ENCODE data around the gene JAM3. TPM values are rescaled to one million over a fixed set of nuclear protein-coding genes. Genes with fewer than 3 reads are reported as not detected.

Gene JAM3
- total RNA-seq, 1 experiment from 2014 or later: 9.0 TPM

- Histone ChIP-seq H3K9me3 (ENCODE audit: low read depth, low read length, poor library complexity, severe bottlenecking) (no peaks in the 10 kb centered on the region), H3K36me3 (ENCODE audit: insufficient read depth, low read length, poor library complexity, severe bottlenecking) (no peaks in the 10 kb centered on the region), H3K27ac (ENCODE audit: low read depth, low read length, poor library complexity, severe bottlenecking) (no peak overlapping the region), H3K4me1 (ENCODE audit: insufficient read depth, low read length, poor library complexity, severe bottlenecking) (peaks cover 15% of the 10 kb centered on the region), H3K27me3 (replicated peaks; ENCODE audit: insufficient read depth, low read depth, low read length, poor library complexity) (no peaks in the 10 kb centered on the region), H3K4me3 (ENCODE audit: low read depth, low read length, poor library complexity, severe bottlenecking) (no peak overlapping the region)
- BruUV-seq (replicated peaks): no TSS peak
- ChIA-PET CTCF (no interaction called here), POLR2A (ENCODE audit: low non-redundant PET) (no interaction called here)
- no peak for TF ChIP-seq EZH2 (IDR thresholded peaks at IDR 0.05; ENCODE audit: borderline replicate concordance, low read depth, low read length, poor library complexity, severe bottlenecking)
- TF ChIP-seq CTCF (conservative IDR thresholded peaks at IDR 0.05; ENCODE audit: low read depth, low read length): no peak
- intact Hi-C loops (cut with micrococcal nuclease; ENCODE audit: unreplicated experiment): no loop called here
- DNase-seq (ENCODE audit: low spot score): no peak
These were observed 29.9 kb upstream of the JAM3 start for GRCh38 chr11:134038897-134039470.

GRCh38 chr11:134039726-134040385 lies 29.0 kb upstream of the JAM3 start:
- Histone ChIP-seq H3K4me1 (ENCODE audit: insufficient read depth, low read length, poor library complexity, severe bottlenecking) (peaks cover 9% of the 10 kb centered on the region), H3K36me3 (ENCODE audit: insufficient read depth, low read length, poor library complexity, severe bottlenecking) (no peaks in the 10 kb centered on the region), H3K27me3 (replicated peaks; ENCODE audit: insufficient read depth, low read depth, low read length, poor library complexity) (no peaks in the 10 kb centered on the region), H3K4me3 (ENCODE audit: low read depth, low read length, poor library complexity, severe bottlenecking) (no peak overlapping the region), H3K9me3 (ENCODE audit: low read depth, low read length, poor library complexity, severe bottlenecking) (no peaks in the 10 kb centered on the region), H3K27ac (ENCODE audit: low read depth, low read length, poor library complexity, severe bottlenecking) (no peak overlapping the region)
- POLR2A ChIA-PET (ENCODE audit: low non-redundant PET): no interaction called here
- TF ChIP-seq EZH2 (IDR thresholded peaks at IDR 0.05; ENCODE audit: borderline replicate concordance, low read depth, low read length, poor library complexity, severe bottlenecking) (no peak), CTCF (conservative IDR thresholded peaks at IDR 0.05; ENCODE audit: low read depth, low read length) (no peak)
- CTCF ChIA-PET: no interaction called here
- no TSS peak for BruUV-seq (replicated peaks)
- intact Hi-C loops (cut with micrococcal nuclease; ENCODE audit: unreplicated experiment): no loop called here
- no peak for DNase-seq (ENCODE audit: low spot score)

GRCh38 chr11:134040386-134041302 lies 28.2 kb upstream of the JAM3 start:
- no TSS peak for BruUV-seq (replicated peaks)
- intact Hi-C loops (cut with micrococcal nuclease; ENCODE audit: unreplicated experiment): no loop called here

More at GRCh38 chr11:134040386-134041302, 28.2 kb upstream of the JAM3 start:
- no peak overlapping the region for H3K4me3 ChIP-seq (ENCODE audit: low read depth, low read length, poor library complexity, severe bottlenecking)
- no peak for TF ChIP-seq EZH2 (IDR thresholded peaks at IDR 0.05; ENCODE audit: borderline replicate concordance, low read depth, low read length, poor library complexity, severe bottlenecking)
- TF ChIP-seq CTCF (conservative IDR thresholded peaks at IDR 0.05; ENCODE audit: low read depth, low read length): no peak
- H3K4me1 ChIP-seq (ENCODE audit: insufficient read depth, low read length, poor library complexity, severe bottlenecking): peaks cover 9% of the 10 kb centered on the region
- no peaks in the 10 kb centered on the region for H3K27me3 ChIP-seq (replicated peaks; ENCODE audit: insufficient read depth, low read depth, low read length, poor library complexity)
- no peak for DNase-seq (ENCODE audit: low spot score)
- POLR2A ChIA-PET (ENCODE audit: low non-redundant PET): no interaction called here
- CTCF ChIA-PET: no interaction called here
- H3K27ac ChIP-seq (ENCODE audit: low read depth, low read length, poor library complexity, severe bottlenecking): no peak overlapping the region
- no peaks in the 10 kb centered on the region for H3K9me3 ChIP-seq (ENCODE audit: low read depth, low read length, poor library complexity, severe bottlenecking)
- H3K36me3 ChIP-seq (ENCODE audit: insufficient read depth, low read length, poor library complexity, severe bottlenecking): no peaks in the 10 kb centered on the region

All from A673 (cell line).